CD8-positive, alpha-beta memory T cell (primary cell): ENCODE results near the gene GRWD1. TPM values are rescaled to one million over a fixed set of nuclear protein-coding genes. Genes with fewer than 3 reads are reported as not detected.
"Not testable (repeated sequence)": the region's sequence is repeated elsewhere in the genome, so short reads cannot be mapped to it uniquely, and the experiment has no call there.

Experiments used
- CTCF ChIA-PET: fragments of 350-600 bp; sonication (Branson Sonifier 250); formaldehyde crosslinking; loops from one replicate; lab custom pipeline; 2021; ENCODE audit warnings: antibody characterized with exemption; lab: Charles Lee
- POLR2A ChIA-PET: fragments of 350-600 bp; sonication (Branson Sonifier 250); formaldehyde crosslinking; loops from one replicate; lab custom pipeline; 2021; ENCODE audit warnings: antibody characterized with exemption; lab: Charles Lee
- DNase-seq, 5 donors: peaks; one replicate each; pipeline versions ENCODE4 v3.0.0 to v3.0.0-alpha.2; 2020 to 2022; ENCODE audit warnings: mixed read lengths in 1 of 5
- H3K27ac ChIP-seq: one replicate; pipeline ENCODE4 v1.7.0; 2013; ENCODE audit warnings: low read depth, mild to moderate bottlenecking, low read length, moderate library complexity
- H3K27me3 ChIP-seq: 2 replicates; pipeline ENCODE4 v1.7.0; 2013; ENCODE audit warnings: low read length, mild to moderate bottlenecking; ENCODE audit not compliant: insufficient read depth, poor library complexity, severe bottlenecking
- H3K36me3 ChIP-seq: 2 replicates; pipeline ENCODE4 v1.7.0; 2013; ENCODE audit warnings: mild to moderate bottlenecking, low read length, moderate library complexity; ENCODE audit not compliant: insufficient read depth
- H3K4me1 ChIP-seq: 2 replicates; pipeline ENCODE4 v1.7.0; 2013; ENCODE audit warnings: mild to moderate bottlenecking, low read length, moderate library complexity; ENCODE audit not compliant: insufficient read depth
- H3K4me3 ChIP-seq: 2 replicates; pipeline ENCODE4 v1.7.0; 2013; ENCODE audit warnings: mild to moderate bottlenecking, low read length
- H3K9me3 ChIP-seq: 2 replicates; pipeline ENCODE4 v1.7.0; 2013; ENCODE audit warnings: mild to moderate bottlenecking, low read length
- H3K27ac Mint-ChIP-seq, 8 donors: one replicate each; pipeline ENCODE4 v1.8.0; 2020 to 2021; ENCODE audit warnings: mixed read lengths in 8 of 8, mild to moderate bottlenecking in 6 of 8, inconsistent platforms in 3 of 8, moderate library complexity in 3 of 8
- H3K27me3 Mint-ChIP-seq, 2 donors: one replicate each; pipeline ENCODE4 v1.8.0; 2020 to 2021; ENCODE audit warnings: mixed read lengths in 2 of 2, mild to moderate bottlenecking in 1 of 2, moderate library complexity in 1 of 2
- H3K36me3 Mint-ChIP-seq, 3 donors: one replicate each; pipeline ENCODE4 v1.8.0; 2020 to 2021; ENCODE audit warnings: mixed read lengths in 3 of 3, inconsistent platforms in 1 of 3, mild to moderate bottlenecking in 1 of 3
- H3K4me1 Mint-ChIP-seq, 3 donors: one replicate each; pipeline ENCODE4 v1.8.0; 2020 to 2021; ENCODE audit warnings: mixed read lengths in 3 of 3, inconsistent platforms in 1 of 3, mild to moderate bottlenecking in 1 of 3
- H3K4me3 Mint-ChIP-seq, 7 donors: one replicate each; pipeline ENCODE4 v1.8.0; 2020 to 2021; ENCODE audit warnings: mixed read lengths in 7 of 7, mild to moderate bottlenecking in 6 of 7, moderate library complexity in 4 of 7, inconsistent platforms in 2 of 7
- H3K9me3 Mint-ChIP-seq, 5 donors: one replicate each; pipeline ENCODE4 v1.8.0; 2020 to 2022; ENCODE audit warnings: mixed read lengths in 5 of 5, mild to moderate bottlenecking in 3 of 5, moderate library complexity in 2 of 5, inconsistent platforms in 1 of 5
- polyA plus RNA-seq: library from polyadenylated mRNA; unstranded; fragments of 300-500 nt; fragmentation: Illumina TruSeq; gene quantifications from one replicate; pipeline ENCODE4 v1.2.3, GENCODE V29; 2021
- total RNA-seq, 2 experiments: library from RNA; stranded (reverse); gene quantifications; one replicate each; pipeline ENCODE4 v1.2.3, GENCODE V29; 2021

Gene GRWD1
- total and polyA plus RNA-seq, 3 experiments from 2014 or later, result 45.6 to 107 (median 105) TPM

- Histone ChIP-seq H3K4me3 (no peak overlapping the region), H3K27me3 (no peaks in the 10 kb centered on the region), H3K36me3 (no peaks in the 10 kb centered on the region), H3K27ac (no peak overlapping the region), H3K4me1 (peaks cover 10% of the 10 kb centered on the region), H3K9me3 (no peaks in the 10 kb centered on the region)
- H3K36me3 Mint-ChIP-seq, result peaks cover 0 to 7% (median 4%) of the 10 kb centered on the region in 3 donors
- H3K27me3 Mint-ChIP-seq, result peaks cover 0 to 3% of the 10 kb centered on the region in 2 donors
- DNase-seq, result no peak
- peak overlapping the region in 1 of 8 donors; percentile 12 for H3K27ac Mint-ChIP-seq
- CTCF ChIA-PET, result no interaction called here
- no peaks in the 10 kb centered on the region for H3K9me3 Mint-ChIP-seq
- H3K4me1 Mint-ChIP-seq, result peaks cover 11 to 22% (median 17%) of the 10 kb centered on the region in 3 donors
- peak overlapping the region in 1 of 7 donors; percentile 75 for H3K4me3 Mint-ChIP-seq
- POLR2A ChIA-PET, result no interaction called here
These were observed 38.6 kb downstream of the GRWD1 start for GRCh38 chr19:48484247-48484893.

GRCh38 chr19:48484931-48485612 lies 39.3 kb downstream of the GRWD1 start:
- H3K36me3 Mint-ChIP-seq, result peaks cover 0 to 4% (median 1%) of the 10 kb centered on the region in 3 donors
- H3K9me3 Mint-ChIP-seq, result no peaks in the 10 kb centered on the region
- H3K27me3 Mint-ChIP-seq, result peaks cover 0 to 3% of the 10 kb centered on the region in 2 donors
- CTCF ChIA-PET, result no interaction called here
- no peak overlapping the region for H3K4me3 ChIP-seq
- H3K4me1 Mint-ChIP-seq, result peaks cover 10 to 22% (median 15%) of the 10 kb centered on the region in 3 donors
- peak overlapping the region in 1 of 7 donors; percentile 75 for H3K4me3 Mint-ChIP-seq
- H3K36me3 ChIP-seq, result no peaks in the 10 kb centered on the region
- no peaks in the 10 kb centered on the region for H3K9me3 ChIP-seq
- H3K27ac ChIP-seq, result no peak overlapping the region
- DNase-seq, result no peak
- no peak overlapping the region for H3K27ac Mint-ChIP-seq
- no peaks in the 10 kb centered on the region for H3K27me3 ChIP-seq
- POLR2A ChIA-PET, result no interaction called here
- peaks cover 17% of the 10 kb centered on the region for H3K4me1 ChIP-seq

- H3K27ac ChIP-seq, H3K4me3 Mint-ChIP-seq, POLR2A ChIA-PET, H3K27me3 Mint-ChIP-seq, H3K36me3 ChIP-seq, H3K9me3 ChIP-seq, H3K9me3 Mint-ChIP-seq, H3K36me3 Mint-ChIP-seq, H3K4me3 ChIP-seq, DNase-seq, H3K27me3 ChIP-seq: not testable (repeated sequence)
- CTCF ChIA-PET, result interaction anchor here (1.3 to 4.5 kb wide), 3 partner anchors 97 to 153 kb away, joined by 3 to 37 read pairs (median 5); no protein-coding TSS in a partner anchor
- peaks cover 11 to 22% (median 14%) of the 10 kb centered on the region in 3 donors for H3K4me1 Mint-ChIP-seq
- peaks cover 23% of the 10 kb centered on the region for H3K4me1 ChIP-seq
- peak overlapping the region in 1 of 8 donors; percentile 39 for H3K27ac Mint-ChIP-seq
These were observed 40.9 kb downstream of the GRWD1 start for GRCh38 chr19:48486706-48487105.

GRCh38 chr19:48487544-48487943 lies 41.8 kb downstream of the GRWD1 start:
- H3K4me1 Mint-ChIP-seq, result peaks cover 16 to 27% (median 19%) of the 10 kb centered on the region in 3 donors
- Histone ChIP-seq H3K27me3 (peaks cover 4% of the 10 kb centered on the region), H3K27ac (no peak overlapping the region), H3K4me1 (peaks cover 27% of the 10 kb centered on the region), H3K9me3 (no peaks in the 10 kb centered on the region), H3K4me3 (no peak overlapping the region), H3K36me3 (no peaks in the 10 kb centered on the region)
- no peaks in the 10 kb centered on the region for H3K9me3 Mint-ChIP-seq
- CTCF ChIA-PET, result interaction anchor here (1.3 to 4.5 kb wide), 4 partner anchors 96 to 154 kb away, joined by 3 to 37 read pairs (median 12); no protein-coding TSS in a partner anchor
- POLR2A ChIA-PET, result no interaction called here
- peaks cover 0 to 4% (median 1%) of the 10 kb centered on the region in 3 donors for H3K36me3 Mint-ChIP-seq
- no peak overlapping the region for H3K27ac Mint-ChIP-seq
- peaks cover 8 to 11% of the 10 kb centered on the region in 2 donors for H3K27me3 Mint-ChIP-seq
- DNase-seq, result no peak
- H3K4me3 Mint-ChIP-seq, result no peak overlapping the region

- no peaks in the 10 kb centered on the region for H3K36me3 ChIP-seq
- CTCF ChIA-PET, result interaction anchor here (1.3 to 4.5 kb wide), 5 partner anchors 96 to 154 kb away, joined by 3 to 37 read pairs (median 18); no protein-coding TSS in a partner anchor
- no peak overlapping the region for H3K27ac Mint-ChIP-seq
- H3K4me3 Mint-ChIP-seq, result no peak overlapping the region
- H3K9me3 Mint-ChIP-seq, result no peaks in the 10 kb centered on the region
- H3K4me1 ChIP-seq, result peaks cover 31% of the 10 kb centered on the region
- POLR2A ChIA-PET, result no interaction called here
- H3K4me1 Mint-ChIP-seq, result peaks cover 20 to 31% (median 22%) of the 10 kb centered on the region in 3 donors
- peaks cover 10 to 13% of the 10 kb centered on the region in 2 donors for H3K27me3 Mint-ChIP-seq
- H3K27ac ChIP-seq, result no peak overlapping the region
- peaks cover 0 to 4% (median 1%) of the 10 kb centered on the region in 3 donors for H3K36me3 Mint-ChIP-seq
- peaks cover 4% of the 10 kb centered on the region for H3K27me3 ChIP-seq
- DNase-seq, result no peak
- H3K9me3 ChIP-seq, result no peaks in the 10 kb centered on the region
- no peak overlapping the region for H3K4me3 ChIP-seq
These were observed 42.2 kb downstream of the GRWD1 start for GRCh38 chr19:48487948-48488347.

GRCh38 chr19:48488478-48488877 lies 42.7 kb downstream of the GRWD1 start:
- H3K27ac ChIP-seq, H3K36me3 ChIP-seq, H3K36me3 Mint-ChIP-seq, H3K9me3 ChIP-seq, H3K9me3 Mint-ChIP-seq, H3K27me3 ChIP-seq, DNase-seq, H3K4me3 ChIP-seq, POLR2A ChIA-PET: not testable (repeated sequence)
- Mint-ChIP-seq H3K27ac (peak overlapping the region in 1 of 8 donors; percentile 57), H3K4me1 (peaks cover 20 to 32% (median 23%) of the 10 kb centered on the region in 3 donors), H3K4me3 (peak overlapping the region in 1 of 7 donors; percentile 69), H3K27me3 (peaks cover 10 to 13% of the 10 kb centered on the region in 2 donors)
- CTCF ChIA-PET, result interaction anchor here (1.4 to 4.5 kb wide), 7 partner anchors 8 to 131 kb away, joined by 4 to 37 read pairs (median 18); partner anchors contain the start of genes RPL18 and SPHK2
- H3K4me1 ChIP-seq, result peaks cover 32% of the 10 kb centered on the region

- H3K36me3 Mint-ChIP-seq, result peaks cover 0 to 1% (median 0%) of the 10 kb centered on the region in 3 donors
- Histone ChIP-seq H3K4me1 (peaks cover 37% of the 10 kb centered on the region), H3K36me3 (no peaks in the 10 kb centered on the region), H3K27me3 (peaks cover 4% of the 10 kb centered on the region), H3K4me3 (no peak overlapping the region), H3K27ac (no peak overlapping the region), H3K9me3 (no peaks in the 10 kb centered on the region)
- no peaks in the 10 kb centered on the region for H3K9me3 Mint-ChIP-seq
- ChIA-PET POLR2A (interaction anchor here (0.6 to 2.2 kb wide), 3 partner anchors 95 to 916 kb away, joined by 4 to 8 read pairs (median 7); no protein-coding TSS in a partner anchor), CTCF (interaction anchor here (0.6 to 4.5 kb wide), 34 partner anchors 9 to 1340 kb away, joined by 3 to 37 read pairs (median 4); partner anchors contain the start of genes KDELR1, PLA2G4C, RPL18 and SPACA4)
- peaks cover 17 to 19% of the 10 kb centered on the region in 2 donors for H3K27me3 Mint-ChIP-seq
- H3K4me1 Mint-ChIP-seq, result peaks cover 20 to 39% (median 30%) of the 10 kb centered on the region in 3 donors
- peak overlapping the region in 1 of 8 donors; percentile 87 for H3K27ac Mint-ChIP-seq
- DNase-seq, result peak; percentile 69 to 80 (median 75)
- peak overlapping the region in 3 of 7 donors; percentile 15 to 40 (median 24) for H3K4me3 Mint-ChIP-seq
These were observed 43.9 kb downstream of the GRWD1 start for GRCh38 chr19:48489608-48490216.
